Astrocyte (in vitro differentiated cells and primary cell): ENCODE measurements around the gene PLEKHO2. TPM values are rescaled to one million over a fixed set of nuclear protein-coding genes. Genes with fewer than 3 reads are reported as not detected.

Experiments used
- DNase-seq: peaks from one replicate; pipeline ENCODE4 v3.0.0-alpha.2; 2010; ENCODE audit warnings: low read depth
- FAIRE-seq: peaks from 2 replicates; lab custom pipeline; 2011; peaks lifted over from hg19 to GRCh38; lab: Jason Lieb, UNC
- H2AFZ ChIP-seq: 2 replicates; pipeline ENCODE4 v1.6.0; 2012; ENCODE audit warnings: low read depth, low read length, inconsistent platforms
- H3K27ac ChIP-seq: 2 replicates; pipeline ENCODE4 v1.5.1; 2011; ENCODE audit warnings: low read depth, low read length, inconsistent platforms
- H3K27me3 ChIP-seq: 2 replicates; pipeline ENCODE4 v1.6.0; 2011; ENCODE audit warnings: low read length, inconsistent platforms; ENCODE audit not compliant: insufficient read depth
- H3K36me3 ChIP-seq: 2 replicates; pipeline ENCODE4 v1.5.1; 2011; ENCODE audit warnings: low read length, inconsistent platforms; ENCODE audit not compliant: insufficient read depth
- H3K4me1 ChIP-seq: 2 replicates; pipeline ENCODE4 v1.5.1; 2011; ENCODE audit warnings: low read length, inconsistent platforms; ENCODE audit not compliant: insufficient read depth
- H3K4me2 ChIP-seq: 2 replicates; pipeline ENCODE4 v1.6.0; 2012; ENCODE audit warnings: low read length, inconsistent platforms
- H3K4me3 ChIP-seq: 2 replicates; pipeline ENCODE4 v1.5.1; 2011; ENCODE audit warnings: low read depth, mild to moderate bottlenecking, low read length, inconsistent platforms; ENCODE audit not compliant: insufficient read depth
- H3K79me2 ChIP-seq: 2 replicates; pipeline ENCODE4 v1.6.0; 2012; ENCODE audit warnings: mild to moderate bottlenecking, low read length, inconsistent platforms; ENCODE audit not compliant: insufficient read depth
- H3K9ac ChIP-seq: 2 replicates; pipeline ENCODE4 v1.6.0; 2012; ENCODE audit warnings: mild to moderate bottlenecking, low read length, inconsistent platforms
- H3K9me3 ChIP-seq: 2 replicates; pipeline ENCODE4 v1.5.1; 2012; ENCODE audit warnings: low read depth, mild to moderate bottlenecking, low read length, inconsistent platforms; ENCODE audit not compliant: insufficient read depth
- H4K20me1 ChIP-seq: 2 replicates; pipeline ENCODE4 v1.6.0; 2012; ENCODE audit warnings: low read length, inconsistent platforms; ENCODE audit not compliant: insufficient read depth
- H3K27ac Mint-ChIP-seq: one replicate; pipeline ENCODE4 v1.8.0; 2021; ENCODE audit warnings: mild to moderate bottlenecking, mixed read lengths; ENCODE audit not compliant: unreplicated experiment
- H3K27me3 Mint-ChIP-seq: one replicate; pipeline ENCODE4 v1.8.0; 2021; ENCODE audit warnings: low read depth, mixed read lengths; ENCODE audit not compliant: unreplicated experiment
- H3K36me3 Mint-ChIP-seq: one replicate; pipeline ENCODE4 v1.8.0; 2021; ENCODE audit warnings: low read depth, mixed read lengths; ENCODE audit not compliant: unreplicated experiment
- H3K4me1 Mint-ChIP-seq: one replicate; pipeline ENCODE4 v1.8.0; 2021; ENCODE audit warnings: low read depth, mixed read lengths; ENCODE audit not compliant: unreplicated experiment
- H3K4me3 Mint-ChIP-seq: one replicate; pipeline ENCODE4 v1.8.0; 2021; ENCODE audit warnings: mild to moderate bottlenecking, moderate library complexity, mixed read lengths; ENCODE audit not compliant: unreplicated experiment
- H3K9me3 Mint-ChIP-seq: one replicate; pipeline ENCODE4 v1.8.0; 2021; ENCODE audit warnings: mild to moderate bottlenecking, mixed read lengths; ENCODE audit not compliant: unreplicated experiment
- EZH2 ChIP-seq: IDR thresholded peaks from 2 replicates; pipeline ENCODE4 v1.6.1; 2012; ENCODE audit warnings: mild to moderate bottlenecking, low read length, inconsistent platforms; ENCODE audit not compliant: insufficient read depth
- total RNA-seq: library from RNA; stranded (reverse); gene quantifications from 2 replicates; pipeline ENCODE4 v1.2.1, GENCODE V29; 2021
- TF ChIP-seq, protein P1 (sequence below): IDR thresholded peaks from 2 replicates; pipeline ENCODE4 v1.5.1; 2011; ENCODE audit warnings: low read depth, mild to moderate bottlenecking, inconsistent platforms, low read length, moderate library complexity; ENCODE audit not compliant: insufficient read depth

PLEKHO2 gene
- total RNA-seq, 1 donor from 2014 or later: 11.5 TPM

DNA sequence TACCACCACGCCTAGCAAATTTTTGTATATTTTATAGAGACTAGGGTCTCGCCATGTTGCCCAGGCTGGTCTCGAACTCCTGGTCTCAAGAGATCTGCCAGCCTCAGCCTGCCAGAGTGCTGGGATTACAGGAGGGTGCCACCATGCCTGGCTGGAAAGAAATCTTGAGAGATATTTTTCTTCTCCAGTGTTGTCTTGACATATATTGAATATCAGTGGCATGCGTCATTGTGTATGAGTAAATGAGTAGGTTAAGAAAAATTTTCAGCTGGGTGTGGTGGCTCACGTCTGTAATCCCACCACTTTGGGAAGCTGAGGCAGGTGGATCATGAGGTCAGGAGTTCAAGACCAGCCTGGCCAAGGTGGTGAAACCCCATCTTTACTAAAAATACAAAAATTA lies 12.7 kb upstream of the PLEKHO2 start:
- H3K36me3 Mint-ChIP-seq: no peaks in the 10 kb centered on the region
- TF ChIP-seq, protein P1, sequence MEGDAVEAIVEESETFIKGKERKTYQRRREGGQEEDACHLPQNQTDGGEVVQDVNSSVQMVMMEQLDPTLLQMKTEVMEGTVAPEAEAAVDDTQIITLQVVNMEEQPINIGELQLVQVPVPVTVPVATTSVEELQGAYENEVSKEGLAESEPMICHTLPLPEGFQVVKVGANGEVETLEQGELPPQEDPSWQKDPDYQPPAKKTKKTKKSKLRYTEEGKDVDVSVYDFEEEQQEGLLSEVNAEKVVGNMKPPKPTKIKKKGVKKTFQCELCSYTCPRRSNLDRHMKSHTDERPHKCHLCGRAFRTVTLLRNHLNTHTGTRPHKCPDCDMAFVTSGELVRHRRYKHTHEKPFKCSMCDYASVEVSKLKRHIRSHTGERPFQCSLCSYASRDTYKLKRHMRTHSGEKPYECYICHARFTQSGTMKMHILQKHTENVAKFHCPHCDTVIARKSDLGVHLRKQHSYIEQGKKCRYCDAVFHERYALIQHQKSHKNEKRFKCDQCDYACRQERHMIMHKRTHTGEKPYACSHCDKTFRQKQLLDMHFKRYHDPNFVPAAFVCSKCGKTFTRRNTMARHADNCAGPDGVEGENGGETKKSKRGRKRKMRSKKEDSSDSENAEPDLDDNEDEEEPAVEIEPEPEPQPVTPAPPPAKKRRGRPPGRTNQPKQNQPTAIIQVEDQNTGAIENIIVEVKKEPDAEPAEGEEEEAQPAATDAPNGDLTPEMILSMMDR: no peak
- TF ChIP-seq EZH2: no peak
- peak; percentile 26 for DNase-seq
- peaks cover 18% of the 10 kb centered on the region for H3K4me1 ChIP-seq
- peaks cover 3% of the 10 kb centered on the region for H3K4me1 Mint-ChIP-seq
- no peaks in the 10 kb centered on the region for H3K27me3 Mint-ChIP-seq
- no peaks in the 10 kb centered on the region for H3K36me3 ChIP-seq
- no peak overlapping the region for H2AFZ ChIP-seq
- no peaks in the 10 kb centered on the region for H4K20me1 ChIP-seq
- no peaks in the 10 kb centered on the region for H3K9me3 Mint-ChIP-seq
- no peak overlapping the region for H3K4me2 ChIP-seq
- H3K79me2 ChIP-seq: peaks cover 4% of the 10 kb centered on the region
- no peak for FAIRE-seq
- no peak overlapping the region for H3K4me3 ChIP-seq
- no peaks in the 10 kb centered on the region for H3K27me3 ChIP-seq
- no peak overlapping the region for H3K27ac Mint-ChIP-seq
- H3K9me3 ChIP-seq: no peaks in the 10 kb centered on the region
- no peak overlapping the region for H3K9ac ChIP-seq
- H3K27ac ChIP-seq: no peak overlapping the region
- no peak overlapping the region for H3K4me3 Mint-ChIP-seq

DNA sequence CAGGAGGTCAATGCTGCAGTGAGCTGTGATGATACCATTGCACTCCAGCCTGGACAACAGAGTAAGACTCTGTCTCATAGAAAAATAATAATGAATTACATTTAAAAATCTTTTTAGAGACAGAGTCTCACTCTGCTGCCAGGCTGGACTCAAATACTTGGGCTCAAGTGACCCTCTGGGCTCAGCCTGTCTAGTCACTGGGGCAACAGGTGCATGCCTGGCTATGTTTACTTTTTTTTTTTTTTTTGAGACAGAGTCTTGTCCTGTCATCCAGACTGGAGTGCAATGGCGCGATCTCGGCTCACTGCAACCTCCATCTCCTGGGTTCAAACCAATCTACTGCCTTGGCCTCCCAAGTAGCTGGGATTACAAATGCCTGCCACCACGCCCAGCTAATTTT lies 8.0 kb upstream of the PLEKHO2 start:
- FAIRE-seq (no peak), DNase-seq (no peak)
- no peak overlapping the region for H3K27ac Mint-ChIP-seq
- H3K36me3 Mint-ChIP-seq: no peaks in the 10 kb centered on the region
- Histone ChIP-seq H3K4me3 (no peak overlapping the region), H3K9me3 (no peaks in the 10 kb centered on the region), H3K4me2 (no peak overlapping the region), H3K27ac (no peak overlapping the region), H3K36me3 (no peaks in the 10 kb centered on the region), H3K27me3 (no peaks in the 10 kb centered on the region), H3K9ac (no peak overlapping the region), H2AFZ (no peak overlapping the region), H3K4me1 (no peaks in the 10 kb centered on the region), H4K20me1 (no peaks in the 10 kb centered on the region), H3K79me2 (no peaks in the 10 kb centered on the region)
- H3K4me3 Mint-ChIP-seq: no peak overlapping the region
- H3K4me1 Mint-ChIP-seq: no peaks in the 10 kb centered on the region
- peaks cover 2% of the 10 kb centered on the region for H3K27me3 Mint-ChIP-seq
- peaks cover 5% of the 10 kb centered on the region for H3K9me3 Mint-ChIP-seq
- TF ChIP-seq, protein P1: no peak
- no peak for TF ChIP-seq EZH2

DNA sequence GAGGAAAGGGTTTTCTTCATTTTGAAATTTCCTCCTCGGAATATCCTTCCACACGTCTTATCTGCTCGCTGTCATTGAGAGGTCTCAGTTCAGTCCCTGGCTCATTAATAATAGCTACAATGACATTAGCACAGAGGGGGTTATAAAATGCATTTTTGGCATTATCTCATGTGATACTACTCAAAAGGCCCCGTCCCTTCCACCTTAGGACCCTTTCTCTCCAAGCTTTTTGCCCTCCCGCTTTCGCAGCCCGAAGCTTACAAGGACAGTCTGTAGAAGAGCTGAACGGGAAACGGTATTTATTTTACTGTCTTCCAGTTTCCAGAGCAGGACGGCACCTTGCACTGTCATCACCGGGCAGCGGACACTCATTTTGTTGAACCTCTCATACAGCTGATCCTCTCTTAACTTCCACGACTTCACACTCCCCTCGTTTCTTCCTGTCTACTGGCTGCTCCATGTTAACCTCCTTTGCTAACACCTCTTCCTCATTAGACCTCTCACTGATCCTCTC lies 5.6 kb upstream of the PLEKHO2 start:
- no peaks in the 10 kb centered on the region for H4K20me1 ChIP-seq
- H3K36me3 ChIP-seq: no peaks in the 10 kb centered on the region
- H3K27me3 ChIP-seq: no peaks in the 10 kb centered on the region
- no peak overlapping the region for H3K9ac ChIP-seq
- Mint-ChIP-seq H3K27me3 (peaks cover 2% of the 10 kb centered on the region), H3K27ac (no peak overlapping the region), H3K36me3 (no peaks in the 10 kb centered on the region), H3K9me3 (peaks cover 5% of the 10 kb centered on the region), H3K4me1 (no peaks in the 10 kb centered on the region), H3K4me3 (no peak overlapping the region)
- H2AFZ ChIP-seq: peak overlapping the region; percentile 36
- TF ChIP-seq EZH2: no peak
- TF ChIP-seq, protein P1: no peak
- FAIRE-seq (no peak), DNase-seq (no peak)
- peaks cover 5% of the 10 kb centered on the region for H3K4me1 ChIP-seq
- no peak overlapping the region for H3K27ac ChIP-seq
- no peak overlapping the region for H3K4me3 ChIP-seq
- H3K9me3 ChIP-seq: no peaks in the 10 kb centered on the region
- peak overlapping the region; percentile 39 for H3K4me2 ChIP-seq
- H3K79me2 ChIP-seq: no peaks in the 10 kb centered on the region
